ENCODE measurements around the gene ARSI.

The ARSI gene

DNA sequence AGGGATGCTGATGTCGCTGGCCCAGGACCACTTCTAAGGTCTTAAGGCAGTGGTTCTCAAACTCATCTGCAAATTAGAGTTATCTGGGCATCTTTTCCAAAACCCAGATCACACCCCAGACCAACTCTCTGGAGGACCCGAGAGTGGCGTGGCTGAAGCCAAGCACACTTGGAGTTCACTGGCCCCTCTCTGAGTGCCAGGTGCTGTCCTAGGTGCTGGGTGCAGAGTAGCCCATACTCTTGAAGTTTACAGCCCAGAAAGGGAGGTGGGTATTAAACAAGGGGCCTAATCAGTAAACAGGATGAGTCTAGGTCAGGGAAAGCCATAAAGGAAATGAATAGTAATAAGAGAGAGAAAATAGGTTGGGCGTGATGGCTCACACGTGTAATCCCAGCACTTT lies 30.8 kb downstream of the ARSI start:
- Histone ChIP-seq H3K27ac (ENCODE audit: low read length) (no peak overlapping the region), H3K9me3 (ENCODE audit: control insufficient read depth in 1 of 2, low read length in 2 of 2) (no peaks in the 10 kb centered on the region), H3K27me3 (ENCODE audit: low read depth, low read length) (no peaks in the 10 kb centered on the region)

DNA sequence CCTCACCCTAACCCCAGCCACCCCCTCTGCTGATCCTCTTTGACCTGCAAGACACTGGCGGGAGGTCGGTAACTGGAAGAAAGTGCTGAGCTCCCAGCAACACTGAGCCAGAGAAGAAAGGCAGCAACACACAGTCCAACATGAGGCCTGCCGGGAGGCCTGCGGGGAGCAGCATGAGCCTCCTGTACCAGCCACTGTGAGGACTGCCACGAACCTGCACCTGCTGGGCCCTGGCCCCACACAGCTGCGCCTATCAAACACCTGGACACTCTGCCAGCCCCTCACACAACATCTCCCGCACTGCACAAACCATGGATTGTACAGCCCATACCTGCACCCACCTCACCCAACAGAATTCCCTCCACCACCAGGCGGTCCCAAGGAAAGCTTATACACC lies 31.4 kb downstream of the ARSI start:
- Histone ChIP-seq H3K9me3 (ENCODE audit: control insufficient read depth in 1 of 2, low read length in 2 of 2) (no peaks in the 10 kb centered on the region), H3K27ac (ENCODE audit: low read length) (no peak overlapping the region), H3K27me3 (ENCODE audit: low read depth, low read length) (no peaks in the 10 kb centered on the region), H3K36me3 (ENCODE audit: control insufficient read depth in 1 of 2, insufficient read depth in 2 of 2, low read length in 2 of 2) (no peaks in the 10 kb centered on the region), H3K4me3 (ENCODE audit: low read depth in 1 of 2, low read length in 2 of 2) (no peak overlapping the region), H3K4me1 (ENCODE audit: control insufficient read depth in 1 of 2, insufficient read depth in 2 of 2, low read length in 2 of 2) (peaks cover 0 to 10% of the 10 kb centered on the region in 2 donors)

More for the DNA sequence above, 30.8 kb downstream of the ARSI start:
- no peak overlapping the region for H3K4me3 ChIP-seq (ENCODE audit: low read depth in 1 of 2, low read length in 2 of 2)
- H3K4me1 ChIP-seq (ENCODE audit: control insufficient read depth in 1 of 2, insufficient read depth in 2 of 2, low read length in 2 of 2): peaks cover 0 to 10% of the 10 kb centered on the region in 2 donors
- H3K36me3 ChIP-seq (ENCODE audit: control insufficient read depth in 1 of 2, insufficient read depth in 2 of 2, low read length in 2 of 2): no peaks in the 10 kb centered on the region

DNA sequence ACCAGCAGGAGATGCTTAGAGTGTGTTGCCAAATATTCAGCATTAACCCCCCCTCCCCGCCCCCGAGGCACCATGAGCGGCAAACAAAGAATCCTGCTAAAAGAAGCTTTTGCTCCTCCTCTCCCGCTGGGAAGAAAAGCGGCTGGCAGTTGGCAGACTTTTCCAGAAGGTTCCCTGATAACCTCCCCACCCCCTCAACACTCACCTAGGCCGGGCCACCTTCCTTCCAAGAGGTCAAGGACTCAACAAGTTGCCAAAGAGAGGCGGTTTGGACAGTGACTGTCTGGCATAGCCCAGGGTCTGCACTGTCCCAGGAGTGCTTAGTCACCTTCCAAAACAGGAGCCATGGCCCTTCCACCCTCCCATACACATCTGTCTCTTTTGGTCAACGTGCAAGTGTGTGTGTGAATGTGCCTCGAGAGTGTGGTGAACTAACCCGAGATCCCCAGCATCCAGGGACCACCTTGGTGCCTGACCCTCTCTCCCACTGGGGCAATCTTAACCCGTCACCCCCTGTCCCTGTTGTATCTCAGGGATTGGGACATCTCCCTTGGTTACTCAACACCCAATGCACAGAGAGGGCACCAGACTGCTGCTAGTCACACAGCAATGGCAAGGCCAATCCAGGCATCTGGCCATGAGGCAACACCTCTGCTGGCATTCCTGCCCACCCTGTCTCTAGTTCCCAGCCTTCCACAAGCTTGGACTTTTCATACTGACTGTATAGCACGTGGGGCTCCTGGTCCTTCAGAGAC lies 32.0 kb downstream of the ARSI start:
- Histone ChIP-seq H3K27ac (ENCODE audit: low read length) (no peak overlapping the region), H3K36me3 (ENCODE audit: control insufficient read depth in 1 of 2, insufficient read depth in 2 of 2, low read length in 2 of 2) (no peaks in the 10 kb centered on the region), H3K4me3 (ENCODE audit: low read depth in 1 of 2, low read length in 2 of 2) (no peak overlapping the region), H3K9me3 (ENCODE audit: control insufficient read depth in 1 of 2, low read length in 2 of 2) (no peaks in the 10 kb centered on the region), H3K4me1 (ENCODE audit: control insufficient read depth in 1 of 2, insufficient read depth in 2 of 2, low read length in 2 of 2) (peaks cover 0 to 10% of the 10 kb centered on the region in 2 donors), H3K27me3 (ENCODE audit: low read depth, low read length) (no peaks in the 10 kb centered on the region)

DNA sequence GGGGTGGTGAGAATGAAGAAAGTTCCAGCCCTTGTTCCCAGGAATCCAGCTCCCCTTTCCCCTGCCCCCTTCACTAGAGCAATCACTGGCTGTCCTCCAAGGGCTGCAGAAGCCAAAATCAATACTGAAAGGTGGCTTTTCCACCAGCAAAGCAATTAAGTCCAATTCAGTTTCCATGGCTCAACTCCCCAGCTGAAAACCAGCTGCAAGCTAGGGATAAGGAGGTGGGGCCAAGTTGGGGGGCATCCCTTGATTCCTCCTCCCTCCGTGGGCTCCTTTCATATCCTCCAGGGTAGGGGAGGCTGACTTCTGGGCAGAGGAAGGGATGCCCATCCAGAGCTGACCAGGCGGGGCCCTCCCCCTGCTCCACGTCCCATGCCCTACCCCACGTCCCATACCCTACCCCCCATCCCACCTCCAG lies 35.8 kb downstream of the ARSI start:
- H3K4me3 ChIP-seq (ENCODE audit: low read depth in 1 of 2, low read length in 2 of 2): no peak overlapping the region
- H3K4me1 ChIP-seq (ENCODE audit: control insufficient read depth in 1 of 2, insufficient read depth in 2 of 2, low read length in 2 of 2): peaks cover 0 to 16% of the 10 kb centered on the region in 2 donors
- H3K36me3 ChIP-seq (ENCODE audit: control insufficient read depth in 1 of 2, insufficient read depth in 2 of 2, low read length in 2 of 2): no peaks in the 10 kb centered on the region
- no peaks in the 10 kb centered on the region for H3K9me3 ChIP-seq (ENCODE audit: control insufficient read depth in 1 of 2, low read length in 2 of 2)
- H3K27me3 ChIP-seq (ENCODE audit: low read depth, low read length): no peaks in the 10 kb centered on the region
- H3K27ac ChIP-seq (ENCODE audit: low read length): no peak overlapping the region

DNA sequence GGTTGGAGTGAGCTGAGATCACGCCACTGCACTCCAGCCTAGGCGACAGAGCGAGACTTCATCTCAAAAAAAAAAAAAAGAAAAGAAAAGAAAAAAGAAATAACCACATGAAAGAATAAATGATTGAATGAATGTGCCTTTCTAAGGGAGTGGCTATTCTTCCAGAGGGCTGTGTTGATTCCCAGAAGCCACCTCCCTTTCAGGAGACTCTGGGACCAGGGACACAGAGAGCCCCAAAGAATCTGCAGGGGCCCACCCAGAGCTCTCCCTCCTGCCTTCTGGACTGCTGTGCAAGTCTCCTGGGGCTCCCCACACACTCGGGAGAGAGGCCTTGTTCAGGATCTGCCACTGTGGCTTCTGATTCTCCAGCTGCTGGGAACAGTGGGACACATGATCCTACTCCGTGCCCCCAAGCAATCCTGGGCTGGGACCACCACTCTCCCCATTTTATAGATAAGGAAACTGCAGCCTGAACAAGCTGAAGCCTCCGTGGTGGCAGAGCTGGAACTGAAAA lies 36.8 kb downstream of the ARSI start:
- no peaks in the 10 kb centered on the region for H3K9me3 ChIP-seq (ENCODE audit: control insufficient read depth in 1 of 2, low read length in 2 of 2)
- H3K4me1 ChIP-seq (ENCODE audit: control insufficient read depth in 1 of 2, insufficient read depth in 2 of 2, low read length in 2 of 2): peaks cover 0 to 16% of the 10 kb centered on the region in 2 donors
- no peak overlapping the region for H3K27ac ChIP-seq (ENCODE audit: low read length)
- no peak overlapping the region for H3K4me3 ChIP-seq (ENCODE audit: low read depth in 1 of 2, low read length in 2 of 2)
- no peaks in the 10 kb centered on the region for H3K36me3 ChIP-seq (ENCODE audit: control insufficient read depth in 1 of 2, insufficient read depth in 2 of 2, low read length in 2 of 2)
- H3K27me3 ChIP-seq (ENCODE audit: low read depth, low read length): no peaks in the 10 kb centered on the region

DNA sequence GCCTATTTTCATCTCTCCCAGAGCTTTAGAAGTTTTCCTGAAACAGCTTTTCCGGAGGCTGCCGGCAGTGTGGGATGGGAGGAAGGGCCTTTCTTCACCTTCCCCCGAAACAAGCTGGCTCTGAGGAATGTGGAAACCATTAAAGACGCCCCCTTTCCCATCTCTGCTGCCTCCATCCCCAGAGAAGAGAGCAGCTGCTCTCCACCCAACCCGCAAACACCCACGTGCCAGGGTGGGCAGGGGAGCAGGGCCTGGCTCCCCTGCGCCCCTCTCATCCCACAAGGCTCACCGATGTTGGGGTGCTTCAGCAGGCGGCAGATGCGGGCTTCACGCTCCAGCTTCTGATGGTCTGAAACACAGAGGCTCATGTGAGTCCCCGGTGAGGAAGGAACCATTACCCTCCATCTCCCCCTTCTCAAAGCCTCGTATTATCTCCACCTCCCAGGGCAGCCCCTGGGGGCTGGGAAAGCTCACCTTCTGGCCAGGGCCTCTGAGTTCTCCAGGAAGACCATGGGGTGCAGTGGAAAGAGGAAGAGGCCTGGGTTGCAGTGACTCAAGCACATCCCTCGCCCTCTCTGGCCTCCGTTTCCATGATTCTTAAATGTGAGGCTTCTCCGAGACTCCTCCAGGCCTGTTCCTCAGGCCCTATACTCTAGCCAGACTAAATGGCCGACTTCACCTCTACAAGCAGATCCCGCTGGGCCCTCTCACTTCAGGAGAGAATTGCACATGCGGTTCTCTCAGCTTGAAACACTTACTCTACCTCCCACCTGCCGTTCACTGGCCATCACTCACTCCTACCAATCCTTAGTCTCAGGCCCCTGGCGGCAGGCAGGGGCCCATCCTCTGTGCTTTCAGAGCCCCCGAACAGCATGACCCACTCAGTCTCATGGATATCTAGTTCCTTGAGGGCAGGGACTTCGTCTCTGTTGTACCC lies 37.8 kb downstream of the ARSI start:
- Histone ChIP-seq H3K9me3 (ENCODE audit: control insufficient read depth in 1 of 2, low read length in 2 of 2) (no peaks in the 10 kb centered on the region), H3K4me1 (ENCODE audit: control insufficient read depth in 1 of 2, insufficient read depth in 2 of 2, low read length in 2 of 2) (peaks cover 0 to 6% of the 10 kb centered on the region in 2 donors), H3K36me3 (ENCODE audit: control insufficient read depth in 1 of 2, insufficient read depth in 2 of 2, low read length in 2 of 2) (no peaks in the 10 kb centered on the region), H3K27ac (ENCODE audit: low read length) (no peak overlapping the region), H3K27me3 (ENCODE audit: low read depth, low read length) (no peaks in the 10 kb centered on the region), H3K4me3 (ENCODE audit: low read depth in 1 of 2, low read length in 2 of 2) (no peak overlapping the region)

DNA sequence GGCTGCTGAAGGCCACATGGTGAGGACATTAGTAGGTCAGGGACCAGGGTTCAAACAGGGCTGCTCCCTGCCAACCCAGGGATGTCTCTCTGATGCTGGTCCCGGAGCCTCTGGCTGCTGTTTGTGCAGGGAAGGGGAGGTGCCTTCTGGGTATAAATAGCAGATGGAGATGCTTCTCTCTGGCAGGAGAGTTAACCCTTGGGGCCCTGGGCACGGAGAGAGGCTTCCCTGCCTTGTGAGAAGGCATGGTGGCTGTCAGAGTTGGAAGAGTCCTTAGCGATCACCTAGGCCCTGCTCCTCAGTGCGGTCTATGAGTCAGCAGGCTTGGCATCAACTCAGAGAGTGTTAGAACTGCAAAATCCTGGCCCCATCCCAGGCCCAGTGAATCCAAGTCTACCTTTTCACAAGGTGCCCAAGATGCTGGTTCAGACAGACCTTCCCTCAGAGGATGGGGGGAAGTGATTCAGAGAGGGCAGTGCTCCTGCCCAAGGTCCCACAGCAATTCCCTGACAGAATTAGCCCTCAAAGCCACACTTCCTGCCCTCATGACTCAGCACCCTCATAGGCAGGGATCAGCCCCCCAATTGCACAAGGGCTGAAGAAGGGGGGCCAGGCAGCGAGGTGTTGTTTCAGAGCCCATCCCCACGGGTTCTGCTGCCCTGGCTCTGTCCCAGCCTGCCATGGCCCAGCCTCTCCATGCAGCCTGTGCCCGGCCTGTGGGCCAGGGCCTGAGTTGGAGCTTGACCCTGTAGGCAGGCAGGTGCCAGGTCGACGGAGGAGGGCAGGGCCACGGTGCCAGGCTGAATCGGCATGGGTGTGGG lies 38.7 kb downstream of the ARSI start:
- Histone ChIP-seq H3K4me3 (ENCODE audit: low read depth in 1 of 2, low read length in 2 of 2) (no peak overlapping the region), H3K4me1 (ENCODE audit: control insufficient read depth in 1 of 2, insufficient read depth in 2 of 2, low read length in 2 of 2) (peaks cover 0 to 6% of the 10 kb centered on the region in 2 donors), H3K27me3 (ENCODE audit: low read depth, low read length) (no peaks in the 10 kb centered on the region), H3K9me3 (ENCODE audit: control insufficient read depth in 1 of 2, low read length in 2 of 2) (no peaks in the 10 kb centered on the region), H3K27ac (ENCODE audit: low read length) (no peak overlapping the region), H3K36me3 (ENCODE audit: control insufficient read depth in 1 of 2, insufficient read depth in 2 of 2, low read length in 2 of 2) (no peaks in the 10 kb centered on the region)

DNA sequence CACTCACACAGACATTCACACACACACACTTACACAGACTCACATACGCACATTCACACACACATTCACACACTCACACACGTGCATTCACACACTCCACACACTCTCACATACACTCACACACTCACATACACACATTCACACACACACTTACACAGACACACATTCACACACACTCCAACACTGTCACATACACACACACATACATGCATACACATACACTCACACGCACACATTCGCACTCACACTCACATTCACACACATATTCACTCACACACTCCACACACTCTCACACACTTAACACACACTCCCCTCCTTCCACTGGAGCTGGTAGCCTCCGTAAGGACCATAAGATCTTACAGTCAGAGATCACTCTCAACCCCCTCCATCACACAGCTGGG lies 39.3 kb downstream of the ARSI start:
- no peaks in the 10 kb centered on the region for H3K9me3 ChIP-seq (ENCODE audit: control insufficient read depth in 1 of 2, low read length in 2 of 2)
- H3K27me3 ChIP-seq (ENCODE audit: low read depth, low read length): no peaks in the 10 kb centered on the region
- no peaks in the 10 kb centered on the region for H3K36me3 ChIP-seq (ENCODE audit: control insufficient read depth in 1 of 2, insufficient read depth in 2 of 2, low read length in 2 of 2)
- no peak overlapping the region for H3K4me3 ChIP-seq (ENCODE audit: low read depth in 1 of 2, low read length in 2 of 2)
- H3K27ac ChIP-seq (ENCODE audit: low read length): no peak overlapping the region
- peaks cover 0 to 6% of the 10 kb centered on the region in 2 donors for H3K4me1 ChIP-seq (ENCODE audit: control insufficient read depth in 1 of 2, insufficient read depth in 2 of 2, low read length in 2 of 2)

DNA sequence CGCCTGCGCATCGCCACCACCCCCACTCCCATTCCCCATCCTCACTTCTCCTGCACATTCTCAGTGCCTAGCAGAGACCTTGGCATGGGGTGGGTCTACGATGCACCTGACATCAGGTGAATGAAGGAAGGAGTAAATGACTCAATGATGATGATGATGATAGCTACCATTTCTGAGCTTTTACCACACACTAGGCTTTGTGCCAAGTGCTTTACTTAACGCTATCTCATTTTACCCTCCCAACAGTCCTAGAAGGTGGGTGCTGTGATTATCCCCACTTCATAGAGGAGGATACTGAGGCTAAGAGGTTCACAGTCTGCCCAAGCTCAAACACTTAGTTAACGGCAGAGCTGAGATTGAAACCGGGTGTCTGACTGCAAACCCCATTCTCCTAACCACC lies 40.2 kb downstream of the ARSI start:
- H3K9me3 ChIP-seq (ENCODE audit: control insufficient read depth in 1 of 2, low read length in 2 of 2): no peaks in the 10 kb centered on the region
- H3K4me3 ChIP-seq (ENCODE audit: low read depth in 1 of 2, low read length in 2 of 2): no peak overlapping the region
- no peak overlapping the region for H3K27ac ChIP-seq (ENCODE audit: low read length)
- no peaks in the 10 kb centered on the region for H3K36me3 ChIP-seq (ENCODE audit: control insufficient read depth in 1 of 2, insufficient read depth in 2 of 2, low read length in 2 of 2)
- no peaks in the 10 kb centered on the region for H3K27me3 ChIP-seq (ENCODE audit: low read depth, low read length)
- H3K4me1 ChIP-seq (ENCODE audit: control insufficient read depth in 1 of 2, insufficient read depth in 2 of 2, low read length in 2 of 2): peaks cover 0 to 6% of the 10 kb centered on the region in 2 donors

DNA sequence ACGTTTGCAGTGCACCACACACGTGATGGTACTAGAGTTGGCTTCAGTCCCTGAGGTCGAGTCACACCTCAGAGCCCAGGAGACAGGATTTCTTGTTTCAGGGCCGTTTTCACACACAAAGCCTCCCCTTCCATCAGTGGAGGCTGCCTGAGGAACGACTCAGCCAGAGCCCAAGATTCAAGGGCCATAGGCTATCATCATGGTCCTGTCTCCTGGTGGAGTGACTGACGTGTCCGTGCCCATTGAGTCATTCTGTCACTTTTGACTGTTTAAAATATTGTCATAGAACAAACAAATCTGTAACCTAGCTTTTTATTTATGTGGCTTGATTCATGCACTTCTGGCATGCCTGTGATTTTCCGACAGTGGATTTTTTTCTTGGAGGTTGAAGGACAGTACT lies 41.5 kb downstream of the ARSI start:
- no peak overlapping the region for H3K4me3 ChIP-seq (ENCODE audit: low read depth in 1 of 2, low read length in 2 of 2)

DNA sequence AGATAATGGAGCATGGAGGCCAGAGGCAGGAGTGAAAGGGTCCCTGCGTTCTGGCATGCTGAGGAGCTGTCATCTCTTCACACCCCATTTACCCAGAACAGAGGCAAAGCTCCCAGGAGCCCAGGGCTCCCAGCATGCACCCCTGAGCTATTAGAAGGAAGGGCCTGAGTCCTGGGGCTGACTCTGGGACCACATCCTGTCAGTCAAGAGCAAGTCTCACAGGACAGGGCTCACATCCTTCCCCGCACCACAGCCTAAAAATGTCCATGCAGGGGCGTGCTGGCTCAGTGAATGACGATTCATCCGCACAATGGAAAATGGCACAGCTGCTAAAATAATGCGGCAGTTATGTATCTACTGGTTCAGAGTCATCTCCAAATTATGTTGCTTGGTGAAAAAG lies 44.6 kb downstream of the ARSI start:
- Histone ChIP-seq H3K27ac (ENCODE audit: low read length) (no peak overlapping the region), H3K4me1 (ENCODE audit: control insufficient read depth in 1 of 2, insufficient read depth in 2 of 2, low read length in 2 of 2) (no peaks in the 10 kb centered on the region), H3K36me3 (ENCODE audit: control insufficient read depth in 1 of 2, insufficient read depth in 2 of 2, low read length in 2 of 2) (no peaks in the 10 kb centered on the region), H3K4me3 (ENCODE audit: low read depth in 1 of 2, low read length in 2 of 2) (no peak overlapping the region), H3K9me3 (ENCODE audit: control insufficient read depth in 1 of 2, low read length in 2 of 2) (no peaks in the 10 kb centered on the region), H3K27me3 (ENCODE audit: low read depth, low read length) (no peaks in the 10 kb centered on the region)

More for the DNA sequence above, 41.5 kb downstream of the ARSI start:
- Histone ChIP-seq H3K9me3 (ENCODE audit: control insufficient read depth in 1 of 2, low read length in 2 of 2) (no peaks in the 10 kb centered on the region), H3K27ac (ENCODE audit: low read length) (no peak overlapping the region), H3K27me3 (ENCODE audit: low read depth, low read length) (no peaks in the 10 kb centered on the region), H3K4me1 (ENCODE audit: control insufficient read depth in 1 of 2, insufficient read depth in 2 of 2, low read length in 2 of 2) (peaks cover 0 to 6% of the 10 kb centered on the region in 2 donors), H3K36me3 (ENCODE audit: control insufficient read depth in 1 of 2, insufficient read depth in 2 of 2, low read length in 2 of 2) (no peaks in the 10 kb centered on the region)
